ENCODE measurements around the gene CBX8. TPM values are rescaled to one million over a fixed set of nuclear protein-coding genes. Genes with fewer than 3 reads are reported as not detected.

CBX8 gene
- polyA plus RNA-seq, 3 donors from 2014 or later = 1.4 to 2.5 TPM; not detected in 1

- Mint-ChIP-seq H3K4me1 (peaks cover 48 to 54% of the 10 kb centered on the region in 2 donors), H3K27me3 (ENCODE audit: low read depth in 3 of 3) (peaks cover 42 to 60% (median 50%) of the 10 kb centered on the region in 3 donors), H3K27ac (peak within 1 kb of the TSS; percentile 80 to 98 (median 94)), H3K4me3 (peak within 1 kb of the TSS; percentile 93 to 99 (median 95)), H3K36me3 (peaks cover 6% of the 10 kb centered on the region in 3 donors), H3K9me3 (no peaks in the 10 kb centered on the region)
- DNase-seq = peak; percentile 83 to 87 (median 87)
Observed at GRCh38 chr17:79839356-79840268, 42.7 kb upstream of the CBX8 start, which contains the start of gene CBX4. TSS of gene CBX4 (minus strand) at chr17:79839440. CDS start at chr17:79839251, 189 bp downstream.

DNA sequence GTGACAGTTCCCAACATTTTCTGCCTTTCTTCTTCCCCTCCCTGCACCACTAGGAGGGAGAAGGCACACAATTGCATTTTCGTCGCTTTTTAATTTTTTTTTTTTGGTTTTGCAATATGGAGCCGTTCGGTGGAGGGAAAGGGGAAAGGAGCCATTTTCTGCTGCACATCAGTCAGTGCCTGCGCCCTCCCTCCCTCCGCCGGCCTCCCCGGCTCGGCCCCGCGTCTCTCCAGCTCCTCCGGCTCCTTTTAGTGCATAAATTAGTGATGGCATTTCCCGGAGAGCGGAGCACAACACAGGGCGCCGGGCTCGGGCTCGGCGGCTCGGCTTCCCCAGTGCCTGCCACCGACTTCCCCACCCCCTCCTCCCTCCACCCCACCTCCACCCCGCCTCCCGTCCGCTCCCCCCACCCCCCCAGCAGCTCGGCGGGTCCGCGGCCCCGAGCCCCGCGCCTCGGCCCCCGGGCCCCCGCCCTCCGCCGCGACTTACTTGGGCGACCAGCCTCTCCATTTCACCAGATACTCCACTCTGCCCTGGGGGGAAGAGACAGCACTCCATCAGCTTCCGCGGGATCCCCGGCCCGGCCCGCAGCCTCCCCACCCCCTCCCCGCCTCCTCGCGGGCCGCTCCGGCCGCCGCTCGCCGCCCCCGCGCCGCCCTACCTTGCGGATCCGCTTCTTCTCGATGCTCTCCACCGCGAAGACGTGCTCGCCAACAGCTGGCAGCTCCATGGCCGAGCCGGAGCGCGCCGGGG is 41.8 kb upstream of the CBX8 start:
- H3K4me1 Mint-ChIP-seq = peaks cover 51 to 55% of the 10 kb centered on the region in 2 donors

GRCh38 chr17:79837888-79838521 is 41.1 kb upstream of the CBX8 start:
- peak overlapping the region; percentile 80 to 98 (median 94) for H3K27ac Mint-ChIP-seq
- peaks cover 54% of the 10 kb centered on the region in 2 donors for H3K4me1 Mint-ChIP-seq
- peaks cover 40 to 60% (median 48%) of the 10 kb centered on the region in 3 donors for H3K27me3 Mint-ChIP-seq (ENCODE audit: low read depth in 3 of 3)
- H3K4me3 Mint-ChIP-seq = peak overlapping the region; percentile 93 to 99 (median 95)
- H3K9me3 Mint-ChIP-seq = no peaks in the 10 kb centered on the region
- peak in 2 of 3 donors; percentile 40 to 62 for DNase-seq
- peaks cover 13% of the 10 kb centered on the region in 3 donors for H3K36me3 Mint-ChIP-seq

More for the DNA sequence above, 41.8 kb upstream of the CBX8 start:
- H3K9me3 Mint-ChIP-seq = no peaks in the 10 kb centered on the region
- H3K27me3 Mint-ChIP-seq (ENCODE audit: low read depth in 3 of 3) = peaks cover 42 to 61% (median 51%) of the 10 kb centered on the region in 3 donors
- H3K36me3 Mint-ChIP-seq = peaks cover 7 to 8% (median 8%) of the 10 kb centered on the region in 3 donors
- H3K27ac Mint-ChIP-seq = peak overlapping the region; percentile 80 to 98 (median 94)
- DNase-seq = peak; percentile 60 to 68 (median 64)
- H3K4me3 Mint-ChIP-seq = peak overlapping the region; percentile 93 to 99 (median 95)

GRCh38 chr17:79836972-79837887 is 40.4 kb upstream of the CBX8 start:
- peaks cover 49 to 50% of the 10 kb centered on the region in 2 donors for H3K4me1 Mint-ChIP-seq
- peaks cover 14 to 15% (median 14%) of the 10 kb centered on the region in 3 donors for H3K36me3 Mint-ChIP-seq
- no peaks in the 10 kb centered on the region for H3K9me3 Mint-ChIP-seq
- peak overlapping the region; percentile 77 to 98 (median 86) for H3K27ac Mint-ChIP-seq
- H3K27me3 Mint-ChIP-seq (ENCODE audit: low read depth in 3 of 3) = peaks cover 34 to 53% (median 41%) of the 10 kb centered on the region in 3 donors
- peak; percentile 79 to 82 (median 82) for DNase-seq
- peak overlapping the region; percentile 93 to 99 (median 95) for H3K4me3 Mint-ChIP-seq

- Mint-ChIP-seq H3K36me3 (peaks cover 14 to 15% (median 14%) of the 10 kb centered on the region in 3 donors), H3K4me3 (peak overlapping the region; percentile 68 to 99 (median 95)), H3K27me3 (ENCODE audit: low read depth in 3 of 3) (peaks cover 30 to 47% (median 36%) of the 10 kb centered on the region in 3 donors), H3K9me3 (no peaks in the 10 kb centered on the region), H3K27ac (peak overlapping the region in 4 of 6 donors; percentile 66 to 91 (median 82)), H3K4me1 (peaks cover 44 to 46% of the 10 kb centered on the region in 2 donors)
- no peak for DNase-seq
Observed at GRCh38 chr17:79836510-79836971, 39.7 kb upstream of the CBX8 start.

GRCh38 chr17:79835953-79836509 is 39.2 kb upstream of the CBX8 start:
- peak overlapping the region in 2 of 5 donors; percentile 18 for H3K4me3 Mint-ChIP-seq
- peaks cover 14 to 15% (median 14%) of the 10 kb centered on the region in 3 donors for H3K36me3 Mint-ChIP-seq
- no peaks in the 10 kb centered on the region for H3K9me3 Mint-ChIP-seq
- H3K4me1 Mint-ChIP-seq = peaks cover 44 to 46% of the 10 kb centered on the region in 2 donors
- peaks cover 28 to 42% (median 33%) of the 10 kb centered on the region in 3 donors for H3K27me3 Mint-ChIP-seq (ENCODE audit: low read depth in 3 of 3)
- DNase-seq = no peak
- peak overlapping the region in 1 of 6 donors; percentile 64 for H3K27ac Mint-ChIP-seq

- Mint-ChIP-seq H3K27ac (peak overlapping the region in 1 of 6 donors; percentile 64), H3K27me3 (ENCODE audit: low read depth in 3 of 3) (peaks cover 25 to 37% (median 27%) of the 10 kb centered on the region in 3 donors), H3K9me3 (no peaks in the 10 kb centered on the region), H3K4me1 (peaks cover 42 to 43% of the 10 kb centered on the region in 2 donors), H3K4me3 (peak overlapping the region in 2 of 5 donors; percentile 18), H3K36me3 (peaks cover 14 to 15% (median 14%) of the 10 kb centered on the region in 3 donors)
- no peak for DNase-seq
Observed at GRCh38 chr17:79835470-79835899, 38.6 kb upstream of the CBX8 start.

- no peaks in the 10 kb centered on the region for H3K9me3 Mint-ChIP-seq
- H3K4me3 Mint-ChIP-seq = peak overlapping the region in 4 of 5 donors; percentile 15 to 52 (median 37)
- H3K4me1 Mint-ChIP-seq = peaks cover 37% of the 10 kb centered on the region in 2 donors
- peak in 2 of 3 donors; percentile 55 for DNase-seq
- peak overlapping the region in 4 of 6 donors; percentile 17 to 74 (median 53) for H3K27ac Mint-ChIP-seq
- peaks cover 22 to 32% (median 23%) of the 10 kb centered on the region in 3 donors for H3K27me3 Mint-ChIP-seq (ENCODE audit: low read depth in 3 of 3)
- peaks cover 14 to 15% (median 14%) of the 10 kb centered on the region in 3 donors for H3K36me3 Mint-ChIP-seq
Observed at GRCh38 chr17:79834565-79835469, 37.9 kb upstream of the CBX8 start.

GRCh38 chr17:79833744-79834564 is 37.1 kb upstream of the CBX8 start:
- no peak for DNase-seq
- peaks cover 36 to 40% of the 10 kb centered on the region in 2 donors for H3K4me1 Mint-ChIP-seq
- H3K9me3 Mint-ChIP-seq = no peaks in the 10 kb centered on the region
- H3K27me3 Mint-ChIP-seq (ENCODE audit: low read depth in 3 of 3) = peaks cover 22 to 32% (median 23%) of the 10 kb centered on the region in 3 donors
- peaks cover 14 to 15% (median 14%) of the 10 kb centered on the region in 3 donors for H3K36me3 Mint-ChIP-seq
- H3K4me3 Mint-ChIP-seq = no peak overlapping the region
- no peak overlapping the region for H3K27ac Mint-ChIP-seq

GRCh38 chr17:79833110-79833450 is 36.2 kb upstream of the CBX8 start:
- Mint-ChIP-seq H3K27me3 (ENCODE audit: low read depth in 3 of 3) (peaks cover 16 to 29% (median 18%) of the 10 kb centered on the region in 3 donors), H3K9me3 (no peaks in the 10 kb centered on the region), H3K4me3 (peak overlapping the region; percentile 31 to 55 (median 38)), H3K27ac (no peak overlapping the region), H3K4me1 (peaks cover 33 to 40% of the 10 kb centered on the region in 2 donors), H3K36me3 (peaks cover 14 to 15% (median 14%) of the 10 kb centered on the region in 3 donors)
- DNase-seq = no peak
